GM23338 (cell line): ENCODE data around the gene ATP10A. TPM values are rescaled to one million over a fixed set of nuclear protein-coding genes. Genes with fewer than 3 reads are reported as not detected.

ENCODE experiments used
- ATAC-seq: fragments of 200-7000 bp; cut with Tn5 transposase; 3 replicates; pipeline ENCODE4 v1.9.1; 2020
- DNase-seq: peaks from one replicate; pipeline ENCODE4 v3.0.0-alpha.2; 2015; ENCODE audit warnings: low spot score
- H2AFZ ChIP-seq: fragments of 200-600 bp; sonication (generic); 2 replicates; pipeline ENCODE4 v1.8.0; 2016; ENCODE audit warnings: antibody characterized with exemption, mild to moderate bottlenecking, moderate library complexity
- H3F3A ChIP-seq: fragments of 200-600 bp; sonication (generic); replicated peaks from 2 replicates; pipeline ENCODE4 v1.8.0; 2017; ENCODE audit warnings: antibody characterized with exemption, mixed run types, low read depth
- H3K27ac ChIP-seq: fragments of 200-600 bp; sonication (generic); 2 replicates; pipeline ENCODE4 v1.6.1; 2016; ENCODE audit warnings: low read depth
- H3K27me3 ChIP-seq: fragments of 200-600 bp; sonication (generic); 2 replicates; pipeline ENCODE4 v1.8.0; 2016; ENCODE audit warnings: mild to moderate bottlenecking, mixed run types, moderate library complexity; ENCODE audit not compliant: insufficient read depth
- H3K36me3 ChIP-seq: fragments of 200-600 bp; sonication (generic); 2 replicates; pipeline ENCODE4 v1.8.0; 2016; ENCODE audit warnings: mild to moderate bottlenecking; ENCODE audit not compliant: insufficient read depth
- H3K4me1 ChIP-seq: fragments of 200-600 bp; sonication (generic); 2 replicates; pipeline ENCODE4 v1.8.0; 2016; ENCODE audit warnings: mild to moderate bottlenecking, moderate library complexity; ENCODE audit not compliant: insufficient read depth
- H3K4me2 ChIP-seq: fragments of 200-600 bp; sonication (generic); 2 replicates; pipeline ENCODE4 v1.7.1; 2017; ENCODE audit warnings: mixed run types
- H3K4me3 ChIP-seq: fragments of 200-600 bp; sonication (generic); 2 replicates; pipeline ENCODE4 v1.6.1; 2016; ENCODE audit warnings: mixed run types
- H3K79me2 ChIP-seq: fragments of 200-600 bp; sonication (generic); replicated peaks from 2 replicates; pipeline ENCODE4 v1.8.0; 2017; ENCODE audit warnings: mild to moderate bottlenecking; ENCODE audit not compliant: insufficient read depth
- H3K9me2 ChIP-seq: fragments of 200-600 bp; sonication (generic); 2 replicates; pipeline ENCODE4 v1.8.0; 2017; ENCODE audit not compliant: insufficient read depth
- H4K20me1 ChIP-seq: fragments of 200-600 bp; sonication (generic); replicated peaks from 2 replicates; pipeline ENCODE4 v1.8.0; 2017; ENCODE audit warnings: mild to moderate bottlenecking; ENCODE audit not compliant: insufficient read depth
- H3K27ac Mint-ChIP-seq: 2 replicates; pipeline ENCODE4 v1.8.0; 2020; ENCODE audit warnings: inconsistent platforms, mild to moderate bottlenecking, moderate library complexity, mixed read lengths
- H3K27me3 Mint-ChIP-seq: 3 replicates; pipeline ENCODE4 v1.8.0; 2022; ENCODE audit warnings: low read depth, mild to moderate bottlenecking, moderate library complexity, mixed read lengths, inconsistent platforms; ENCODE audit not compliant: insufficient read depth, poor library complexity
- H3K36me3 Mint-ChIP-seq: 3 replicates; pipeline ENCODE4 v1.8.0; 2021; ENCODE audit warnings: low read depth, mild to moderate bottlenecking, inconsistent platforms, moderate library complexity, mixed read lengths
- H3K4me1 Mint-ChIP-seq: 3 replicates; pipeline ENCODE4 v1.8.0; 2020; ENCODE audit warnings: mild to moderate bottlenecking, inconsistent platforms, mixed read lengths
- H3K4me3 Mint-ChIP-seq: 3 replicates; pipeline ENCODE4 v1.8.0; 2021; ENCODE audit warnings: moderate library complexity, mild to moderate bottlenecking, inconsistent platforms, mixed read lengths
- H3K9me3 Mint-ChIP-seq: 3 replicates; pipeline ENCODE4 v1.8.0; 2020; ENCODE audit warnings: moderate library complexity, mild to moderate bottlenecking, inconsistent platforms, mixed read lengths
- CREB1 ChIP-seq: fragments of 250-450 bp; sonication (Bioruptor Pico); IDR thresholded peaks from 2 replicates; pipeline ENCODE4 v1.5.0; 2020; ENCODE audit warnings: low read depth, mild to moderate bottlenecking, moderate library complexity
- CTCF ChIP-seq, 2 experiments: fragments of 200-600 bp in 1 of 2; sonication (generic) in 1 of 2; conservative IDR thresholded peaks; 2 replicates each; pipeline versions ENCODE4 v1.5.1 to v1.6.1; 2016 to 2017; ENCODE audit warnings: antibody characterized with exemption in 2 of 2, low read depth in 2 of 2, mild to moderate bottlenecking in 2 of 2, moderate library complexity in 1 of 2
- ETS1 ChIP-seq: IDR thresholded peaks from 2 replicates; pipeline ENCODE4 v1.6.1; 2016; ENCODE audit warnings: antibody characterized with exemption
- EZH2 ChIP-seq: fragments of 200-600 bp; sonication (generic); IDR thresholded peaks from one replicate; pipeline ENCODE4 v1.8.0; 2017; ENCODE audit warnings: antibody characterized with exemption, mild to moderate bottlenecking, low read depth; ENCODE audit not compliant: unreplicated experiment
- EZH2phosphoT487 ChIP-seq: fragments of 200-600 bp; sonication (generic); IDR thresholded peaks from one replicate; pipeline ENCODE4 v1.8.1; 2018; ENCODE audit warnings: antibody characterized with exemption; ENCODE audit not compliant: unreplicated experiment
- JUNB ChIP-seq: IDR thresholded peaks from one replicate; pipeline ENCODE4 v1.6.1; 2016; ENCODE audit warnings: antibody characterized with exemption; ENCODE audit not compliant: unreplicated experiment
- NANOG ChIP-seq: IDR thresholded peaks from 2 replicates; pipeline ENCODE4 v1.6.1; 2016; ENCODE audit warnings: antibody characterized with exemption, borderline replicate concordance
- POLR2AphosphoS5 ChIP-seq: IDR thresholded peaks from 2 replicates; pipeline ENCODE4 v1.6.1; 2016; ENCODE audit warnings: antibody characterized with exemption, low read depth
- REST ChIP-seq: IDR thresholded peaks from one replicate; pipeline ENCODE4 v1.6.1; 2018; ENCODE audit warnings: antibody characterized with exemption; ENCODE audit not compliant: unreplicated experiment
- STAT1 ChIP-seq: IDR thresholded peaks from one replicate; pipeline ENCODE4 v1.6.1; 2016; ENCODE audit warnings: antibody characterized with exemption; ENCODE audit not compliant: unreplicated experiment
- ZNF114 ChIP-seq: fragments of 250-450 bp; sonication (Bioruptor Pico); IDR thresholded peaks from 2 replicates; pipeline ENCODE4 v1.5.0; 2020; ENCODE audit warnings: mild to moderate bottlenecking, moderate library complexity
- ZNF331 ChIP-seq: fragments of 250-450 bp; sonication (Bioruptor Pico); IDR thresholded peaks from 2 replicates; pipeline ENCODE4 v1.5.0; 2020; ENCODE audit warnings: low read depth, mild to moderate bottlenecking, moderate library complexity
- ZNF462 ChIP-seq: fragments of 250-450 bp; sonication (Bioruptor Pico); IDR thresholded peaks from 2 replicates; pipeline ENCODE4 v1.5.0; 2020; ENCODE audit warnings: mild to moderate bottlenecking, moderate library complexity
- polyA plus RNA-seq: library from polyadenylated mRNA; unstranded; fragments of >200 nt; fragmentation: Nextera tagmentation; extraction: Ambion mirVana; gene quantifications from 2 replicates; pipeline ENCODE4 v1.2.1, GENCODE V29; 2016
- total RNA-seq: library from RNA; depleted of rRNA; stranded (reverse); fragments of >200 nt; shearing (Covaris generic); gene quantifications from 2 replicates; pipeline ENCODE4 v1.2.3, GENCODE V29; 2014

The ATP10A gene
- total and polyA plus RNA-seq, 2 experiments from 2014 or later = 0.36 to 5.6 TPM

DNA sequence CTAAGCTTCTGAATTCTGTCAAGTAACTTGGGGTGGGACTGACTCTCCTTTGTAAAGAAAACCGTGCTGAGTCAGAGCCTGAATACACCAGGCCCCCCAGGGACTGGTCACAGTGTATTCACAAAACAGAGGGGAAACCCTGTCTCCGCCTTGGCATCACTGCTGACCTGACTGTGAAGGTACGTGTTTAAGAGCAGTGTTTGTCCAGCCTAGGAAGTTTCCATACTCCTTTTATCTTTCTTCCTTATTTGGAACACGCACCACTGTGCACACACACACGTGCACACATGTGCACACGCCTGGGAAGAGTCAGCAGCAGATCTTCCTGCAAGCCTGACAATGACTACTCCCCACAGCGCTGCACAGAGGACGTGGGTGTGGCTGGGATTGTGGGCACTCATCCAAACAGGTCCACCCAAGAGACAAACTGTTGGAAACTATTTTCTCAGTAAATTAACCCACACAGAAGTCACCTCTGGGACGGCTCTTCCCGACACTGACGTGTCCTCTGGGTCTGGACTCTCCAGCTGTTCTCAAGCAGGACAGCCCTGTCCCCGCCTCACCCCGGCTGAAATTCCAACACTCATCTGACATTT, 87.7 kb downstream of the ATP10A start:
- no peaks in the 10 kb centered on the region for H3K36me3 ChIP-seq
- Mint-ChIP-seq H3K4me3 (no peak overlapping the region), H3K27me3 (peaks cover 9% of the 10 kb centered on the region), H3K4me1 (peaks cover 31% of the 10 kb centered on the region), H3K9me3 (no peaks in the 10 kb centered on the region), H3K27ac (no peak overlapping the region), H3K36me3 (no peaks in the 10 kb centered on the region)
- TF ChIP-seq CTCF (conservative IDR thresholded peaks at IDR 0.05; ENCODE audit: low read depth in 2 of 2) (no peak), POLR2AphosphoS5 (no peak), ETS1 (no peak), ZNF331 (CRISPR knock-in tag) (no peak), JUNB (no peak), STAT1 (no peak), CREB1 (CRISPR knock-in tag) (no peak), EZH2phosphoT487 (no peak), NANOG (no peak), ZNF462 (no peak), EZH2 (no peak), REST (no peak), ZNF114 (CRISPR knock-in tag) (no peak)
- H3K4me1 ChIP-seq = 0 out of 2 replicates have a peak, but pooled peaks cover 8% of the 10 kb centered on the region
- ATAC-seq (peak; percentile 77), DNase-seq (no peak)
- H3K9me2 ChIP-seq = no peaks in the 10 kb centered on the region
- H3K27ac ChIP-seq = no peak overlapping the region
- no peaks in the 10 kb centered on the region for H3K79me2 ChIP-seq
- no peaks in the 10 kb centered on the region for H4K20me1 ChIP-seq
- no peak overlapping the region for H3K4me3 ChIP-seq
- H2AFZ ChIP-seq = no peak overlapping the region
- peak overlapping the region; percentile 39 for H3K4me2 ChIP-seq
- no peaks in the 10 kb centered on the region for H3F3A ChIP-seq
- H3K27me3 ChIP-seq = no peaks in the 10 kb centered on the region
